ENCODE results near the gene ENTHD1.
"Not testable (repeated sequence)": the region's sequence is repeated elsewhere in the genome, so short reads cannot be mapped to it uniquely, and the experiment has no call there.

Gene ENTHD1

DNA sequence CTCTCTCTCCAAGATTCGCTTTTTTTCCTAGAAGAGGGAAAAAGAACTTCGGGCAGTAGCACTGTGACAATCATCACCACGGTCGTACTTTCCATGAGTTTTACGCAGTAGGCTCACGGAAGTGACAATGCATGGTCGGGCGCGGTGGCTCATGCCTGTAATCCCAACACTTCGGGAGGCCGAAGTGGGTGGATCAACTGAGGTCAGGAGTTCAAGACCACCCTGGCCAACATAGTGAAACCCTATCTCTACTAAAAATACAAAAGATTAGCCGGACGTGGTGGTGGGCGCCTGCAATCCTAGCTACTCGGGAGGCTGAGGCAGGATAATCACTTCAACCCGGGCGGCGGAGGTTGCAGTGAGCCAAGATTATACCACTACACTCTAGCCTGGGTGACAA is 30.7 kb upstream of the ENTHD1 start:
- no peak for DNase-seq (ENCODE audit: low spot score)

GRCh38 chr22:39923696-39924095 is 30.1 kb upstream of the ENTHD1 start:
- no peak for DNase-seq (ENCODE audit: low spot score)

DNA sequence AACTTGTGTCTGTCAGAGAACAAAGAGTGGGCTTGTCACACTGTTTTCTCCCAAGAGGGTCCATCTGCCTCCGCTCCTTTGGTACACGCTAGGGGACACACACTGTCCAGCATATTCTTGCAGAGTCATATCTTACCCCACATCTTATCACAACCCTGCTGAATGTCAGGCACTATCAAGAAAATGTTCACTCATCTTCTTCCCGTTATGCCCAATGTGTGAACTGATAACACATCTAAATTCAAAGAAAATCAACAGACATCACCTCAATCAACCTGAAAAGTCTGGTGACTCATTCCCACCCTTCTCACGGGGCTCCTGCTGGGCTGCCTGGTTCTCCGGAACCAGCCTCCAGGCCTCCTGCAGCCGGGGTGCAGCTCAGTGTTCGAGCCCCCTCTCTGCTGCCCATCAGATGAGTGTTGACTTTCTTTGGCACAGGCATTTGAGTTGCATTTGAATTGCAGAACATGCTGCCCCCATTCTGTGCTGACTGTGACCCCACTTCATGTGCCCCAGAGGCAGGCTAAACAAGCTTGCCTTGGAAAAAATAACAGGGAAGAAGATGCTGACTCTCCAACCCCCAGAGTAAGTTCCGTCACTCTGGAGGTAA is 26.7 kb upstream of the ENTHD1 start:
- DNase-seq (ENCODE audit: low spot score) = peak; percentile 22

DNA sequence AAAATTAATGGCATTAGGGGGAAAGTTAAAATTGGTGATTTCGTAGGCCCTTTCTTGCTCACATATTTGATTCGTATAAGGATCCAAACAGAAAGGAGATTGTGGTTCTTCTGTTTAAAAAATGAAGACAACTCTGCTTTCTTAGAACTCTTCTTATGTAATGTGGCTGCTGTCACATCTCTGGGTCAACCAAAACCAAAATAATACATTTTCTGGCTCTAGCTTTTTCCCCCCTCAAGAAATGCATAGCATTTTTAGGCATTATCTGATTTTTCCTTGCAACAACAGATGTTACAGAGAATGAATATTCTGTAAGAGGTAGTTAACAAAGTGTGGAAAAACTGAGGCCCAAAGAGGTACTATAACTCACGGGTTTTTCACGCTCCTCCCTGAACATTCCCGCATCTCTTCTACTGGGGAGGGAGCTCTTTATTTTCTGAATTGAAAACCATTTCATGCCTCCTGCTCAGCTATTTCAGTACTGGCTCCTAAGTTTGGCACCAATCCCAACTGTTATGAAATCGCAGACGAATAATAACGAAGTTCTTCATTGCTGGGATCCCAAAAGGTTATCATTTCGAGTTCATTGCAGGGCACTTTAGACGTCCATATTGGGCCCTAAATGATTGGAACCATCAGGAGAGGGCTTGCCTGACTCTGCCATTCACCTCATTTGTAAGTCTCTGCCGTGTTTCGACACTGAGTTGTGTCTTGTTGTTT is 24.4 kb upstream of the ENTHD1 start:
- no peak for DNase-seq (ENCODE audit: low spot score)

GRCh38 chr22:39917197-39917643 is 23.7 kb upstream of the ENTHD1 start:
- DNase-seq (ENCODE audit: low spot score) = no peak

DNA sequence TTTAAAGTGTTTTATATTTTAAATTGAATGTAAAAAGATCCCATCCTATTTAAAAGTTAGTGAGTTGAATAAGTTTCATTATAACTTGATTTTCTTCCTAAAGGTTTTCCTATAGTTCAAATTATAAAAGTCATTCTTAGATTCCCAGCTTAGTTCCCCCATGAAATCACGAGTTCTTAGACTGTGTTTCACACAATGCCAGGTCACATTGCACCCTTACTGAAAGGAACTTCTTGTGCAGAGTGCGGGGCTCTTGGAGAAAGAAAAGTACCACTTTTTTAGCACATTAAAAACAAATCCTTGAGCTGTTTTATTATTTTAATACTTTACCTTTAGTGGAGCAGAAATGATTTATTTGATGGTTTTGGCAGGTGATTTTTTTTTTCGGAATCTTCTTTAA is 22.9 kb upstream of the ENTHD1 start:
- no peak for DNase-seq (ENCODE audit: low spot score)

DNA sequence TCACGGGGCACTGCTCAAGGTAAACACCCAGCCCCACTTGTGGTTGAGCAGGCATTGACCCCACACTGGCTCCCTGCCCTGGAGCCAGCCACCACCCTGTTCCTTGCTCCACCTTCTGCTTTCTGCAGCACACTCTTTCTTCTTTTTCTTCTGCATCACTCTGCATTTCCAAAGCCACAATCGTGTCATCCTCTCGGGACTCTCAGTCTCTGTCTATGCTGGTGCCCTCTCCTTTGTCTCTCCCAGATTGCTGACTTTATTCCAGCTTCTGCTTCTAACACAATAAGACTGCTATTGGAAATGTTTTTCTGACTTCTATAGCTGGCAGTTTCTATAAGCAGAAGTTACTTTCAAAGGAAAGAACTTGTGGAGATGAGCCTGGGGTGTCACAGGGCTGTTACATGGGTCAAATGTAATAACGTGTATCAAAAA is 21.8 kb upstream of the ENTHD1 start:
- DNase-seq (ENCODE audit: low spot score) = no peak

- DNase-seq (ENCODE audit: low spot score) = no peak
These were observed 21.0 kb upstream of the ENTHD1 start for GRCh38 chr22:39914584-39914983.

- no peak for DNase-seq (ENCODE audit: low spot score)
These were observed 20.3 kb upstream of the ENTHD1 start for GRCh38 chr22:39913886-39914285.

GRCh38 chr22:39913321-39913720 is 19.8 kb upstream of the ENTHD1 start:
- no peak for DNase-seq (ENCODE audit: low spot score)

DNA sequence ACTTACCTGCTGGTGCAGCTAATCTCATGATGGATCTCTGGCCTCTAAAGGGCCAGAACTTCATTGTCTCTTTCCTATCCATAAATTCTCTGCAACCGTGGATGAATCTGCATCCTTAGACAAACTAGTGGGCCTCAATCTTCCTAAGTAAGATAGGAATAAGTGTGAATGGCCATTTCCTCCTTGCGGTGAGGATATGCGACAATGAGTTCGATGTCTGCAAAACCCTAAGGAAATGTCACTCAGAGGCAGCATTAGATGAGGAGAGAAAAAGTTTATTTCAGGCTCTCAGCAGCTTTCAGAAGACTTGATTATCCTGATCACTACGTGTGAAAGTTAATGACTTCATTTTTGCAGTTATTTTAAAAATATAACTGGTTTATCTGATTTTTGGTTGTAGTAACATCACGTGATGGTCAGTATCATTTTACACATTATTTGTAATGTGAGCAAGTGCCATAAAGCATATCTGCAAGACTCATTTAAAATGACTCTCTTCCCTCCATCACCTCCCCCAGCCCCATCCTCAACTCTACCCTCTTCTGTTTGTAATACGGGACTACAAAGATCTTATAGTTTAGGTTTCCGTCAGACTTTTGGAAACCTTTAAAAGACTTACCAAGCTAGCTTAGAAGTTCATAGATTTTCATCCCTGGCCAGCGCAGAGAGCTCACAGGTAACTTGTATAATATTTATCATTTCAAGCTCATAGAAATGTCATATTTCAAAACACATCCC is 17.5 kb upstream of the ENTHD1 start:
- no peak for DNase-seq (ENCODE audit: low spot score)

DNA sequence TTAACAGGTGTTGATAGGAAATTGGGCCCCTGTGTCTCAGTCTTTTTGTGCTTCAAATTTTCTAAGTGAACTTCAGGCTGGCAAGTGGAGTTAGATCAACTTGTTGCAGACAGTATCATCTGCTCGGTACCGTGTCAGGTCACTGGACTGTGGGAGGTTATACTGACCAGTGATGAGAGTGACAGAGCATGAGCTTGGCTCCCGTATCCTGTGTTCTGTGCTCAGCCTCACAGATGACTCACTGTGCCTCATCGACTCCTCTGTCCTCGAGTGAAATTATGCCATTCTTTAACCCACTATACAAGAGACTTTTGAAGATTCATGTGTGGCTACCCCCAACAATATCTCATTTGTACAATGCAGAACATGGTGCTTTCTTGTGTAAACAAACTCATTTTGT is 15.2 kb upstream of the ENTHD1 start:
- no peak for DNase-seq (ENCODE audit: low spot score)

- DNase-seq (ENCODE audit: low spot score) = no peak
These were observed 14.6 kb upstream of the ENTHD1 start for GRCh38 chr22:39908136-39908535.

- no peak for DNase-seq (ENCODE audit: low spot score)
These were observed 14.1 kb upstream of the ENTHD1 start for GRCh38 chr22:39907605-39908097.

DNA sequence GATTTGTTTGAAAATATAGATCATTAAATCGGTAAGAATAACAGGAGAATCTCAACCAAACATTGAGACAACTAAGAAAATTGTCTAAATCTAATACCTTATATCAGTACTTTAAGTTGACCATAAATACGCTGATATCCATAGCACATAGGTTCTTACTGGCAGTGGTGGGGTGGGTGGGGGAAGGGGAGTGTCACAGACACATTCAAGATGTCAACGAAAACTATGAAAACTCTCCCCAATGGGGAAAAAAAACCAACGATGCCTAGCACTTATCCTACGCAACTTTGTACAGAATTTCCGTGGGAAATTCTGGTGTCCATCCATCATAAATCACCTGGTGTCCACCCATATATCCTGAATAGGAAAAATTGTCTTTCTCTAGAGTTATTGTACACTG is 13.5 kb upstream of the ENTHD1 start:
- DNase-seq (ENCODE audit: low spot score) = no peak

GRCh38 chr22:39906207-39906606 is 12.6 kb upstream of the ENTHD1 start:
- DNase-seq (ENCODE audit: low spot score) = no peak

- no peak for DNase-seq (ENCODE audit: low spot score)
These were observed 12.1 kb upstream of the ENTHD1 start for GRCh38 chr22:39905687-39906086.

DNA sequence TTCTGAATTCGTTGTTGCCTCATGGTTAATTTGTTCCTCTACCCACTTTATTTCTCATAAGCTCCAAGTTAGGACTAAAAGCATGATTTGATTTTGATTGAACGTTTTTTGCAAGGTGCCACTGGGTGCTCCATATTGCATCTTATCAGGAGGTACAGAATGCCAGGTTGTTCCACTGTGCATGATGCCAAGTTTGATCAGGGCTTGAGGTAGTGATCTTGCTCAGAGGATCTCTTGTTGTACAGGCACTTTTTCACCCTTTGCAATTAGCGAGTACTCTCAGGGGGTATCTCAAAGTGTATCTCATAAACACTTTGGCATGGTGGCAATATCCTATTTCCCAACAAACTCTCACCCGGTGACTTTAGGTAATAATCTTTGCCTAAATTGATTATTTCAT is 11.3 kb upstream of the ENTHD1 start:
- no peak for DNase-seq (ENCODE audit: low spot score)

DNA sequence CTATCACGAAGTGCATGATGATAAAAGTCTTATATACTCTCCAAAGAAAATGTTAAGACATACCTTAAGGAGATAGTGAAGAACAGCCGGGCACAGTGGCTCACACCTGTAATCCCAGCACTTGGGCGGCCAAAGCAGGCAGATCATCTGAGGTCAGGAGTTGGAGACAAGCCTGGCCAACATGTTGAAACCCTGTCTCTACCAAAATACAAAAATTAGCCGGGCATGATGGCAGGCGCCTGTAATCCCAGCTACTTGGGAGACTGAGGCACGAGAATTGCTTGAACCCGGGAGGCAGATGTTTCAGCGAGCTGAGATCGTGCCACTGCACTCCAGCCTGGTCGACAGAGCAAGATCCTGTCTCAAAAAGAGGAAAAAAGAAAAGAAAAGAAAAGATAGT is 10.5 kb upstream of the ENTHD1 start:
- not testable (repeated sequence) for DNase-seq (ENCODE audit: low spot score)

- no peak for DNase-seq (ENCODE audit: low spot score)
These were observed 8.1 kb upstream of the ENTHD1 start for GRCh38 chr22:39901565-39902146.

DNA sequence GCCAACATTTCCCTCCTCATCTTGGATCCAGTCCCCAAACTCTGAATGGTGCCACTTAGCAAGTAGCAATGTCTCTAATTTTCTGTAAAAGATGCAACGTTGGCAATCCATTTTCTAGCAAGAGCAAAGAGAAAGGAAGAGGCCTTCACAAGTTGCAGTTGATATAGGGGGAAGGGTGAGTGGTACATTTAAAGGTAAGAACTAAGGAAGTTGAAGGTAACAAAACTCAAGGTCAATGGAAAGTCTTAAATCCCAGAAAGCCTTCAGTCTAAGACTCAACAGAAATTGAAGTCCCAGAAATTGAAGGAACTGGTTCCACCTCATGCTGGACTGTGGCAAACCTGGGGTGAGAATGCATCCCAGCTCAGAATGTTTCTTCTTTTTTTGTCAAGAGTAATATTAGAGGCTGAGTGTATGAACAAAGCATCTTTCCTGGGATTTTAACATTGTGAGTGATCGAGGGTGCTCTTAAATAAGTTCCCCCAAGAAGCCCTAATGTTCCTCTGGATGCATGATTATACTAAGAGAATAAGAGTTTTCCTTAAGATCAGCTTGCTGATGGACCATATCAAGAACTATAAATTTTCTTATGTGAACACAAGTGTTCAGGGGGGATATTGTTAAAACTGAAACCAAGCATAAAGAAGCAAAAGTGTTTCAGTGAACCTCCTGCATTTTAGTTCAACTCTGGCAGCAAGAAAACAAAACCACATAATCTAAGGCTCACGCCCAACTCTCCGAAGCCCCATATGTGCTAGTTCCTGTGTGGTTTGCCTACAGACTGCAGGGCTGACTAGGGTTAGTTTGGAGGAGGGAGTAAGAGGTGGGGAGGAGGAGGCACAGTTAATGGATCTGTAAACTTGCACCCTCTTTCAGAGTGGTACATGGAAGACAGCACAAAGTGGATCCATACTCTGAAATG is 7.0 kb upstream of the ENTHD1 start, which contains the start of gene GRAP2:
GRAP2 (plus strand) TSS at position 779 of the 922 bp plus-strand sequence. CDS start 46,023 bp downstream, outside the sequence.
- DNase-seq (ENCODE audit: low spot score) = no peak
